ENCODE results near the gene NSDHL.

GRCh38 chrX:152915541-152916241 is 84.8 kb downstream of the NSDHL start:
- TF ChIP-seq CTCF (conservative IDR thresholded peaks at IDR 0.05) (peak; percentile 75), ZFX (IDR thresholded peaks at IDR 0.05) (no peak)
